Measurements from ENCODE around the gene ANXA4. TPM values are rescaled to one million over a fixed set of nuclear protein-coding genes. Genes with fewer than 3 reads are reported as not detected.

ANXA4 gene
- total and polyA plus RNA-seq, 4 donors: 17.6 to 135 (median 59.4) TPM

- TF ChIP-seq HNF4A (conservative IDR thresholded peaks at IDR 0.05): no peak
- TF ChIP-seq CTCF (IDR thresholded peaks at IDR 0.05; ENCODE audit: low read depth, low read length, missing input control): no peak
- TF ChIP-seq YY1 (IDR thresholded peaks at IDR 0.05): no peak
- no peak for TF ChIP-seq REST (IDR thresholded peaks at IDR 0.05)
- no peak for TF ChIP-seq ZBTB33 (IDR thresholded peaks at IDR 0.05)
- TF ChIP-seq EGR1 (IDR thresholded peaks at IDR 0.05; ENCODE audit: low read depth in 2 of 2): no peak
- no peak for TF ChIP-seq MAX (IDR thresholded peaks at IDR 0.05)
- TF ChIP-seq TAF1 (conservative IDR thresholded peaks at IDR 0.05): no peak
- TF ChIP-seq HNF4G (IDR thresholded peaks at IDR 0.05): no peak
- no peak for TF ChIP-seq NR2F2 (IDR thresholded peaks at IDR 0.05)
- no peak for TF ChIP-seq FOXA1 (IDR thresholded peaks at IDR 0.05)
- TF ChIP-seq SP1 (IDR thresholded peaks at IDR 0.05): no peak
- TF ChIP-seq RXRA (IDR thresholded peaks at IDR 0.05): no peak
- no peak for TF ChIP-seq ATF3 (IDR thresholded peaks at IDR 0.05)
- no peak for TF ChIP-seq GABPA (IDR thresholded peaks at IDR 0.05 in 1 of 2, conservative IDR thresholded peaks at IDR 0.05 in 1 of 2)
- TF ChIP-seq RAD21 (IDR thresholded peaks at IDR 0.05): no peak
- WGBS: 94% methylated on average over 14 of the region's 14 CpGs
- Histone ChIP-seq H3K4me3 (ENCODE audit: low read depth in 1 of 3, low read length in 3 of 3) (no peak overlapping the region), H3K36me3 (ENCODE audit: control insufficient read depth in 4 of 4, insufficient read depth in 3 of 4, low read depth in 1 of 4, low read length in 3 of 4) (no peaks in the 10 kb centered on the region), H3K9me3 (ENCODE audit: control insufficient read depth in 4 of 4, low read length in 3 of 4) (no peaks in the 10 kb centered on the region), H3K27ac (ENCODE audit: low read depth in 1 of 2, low read length in 2 of 2) (no peak overlapping the region), H3K9ac (ENCODE audit: low read depth in 1 of 2, low read length in 2 of 2) (no peak overlapping the region), H3K27me3 (ENCODE audit: control insufficient read depth in 4 of 4, insufficient read depth in 4 of 4, low read length in 3 of 4) (no peaks in the 10 kb centered on the region), H3K4me1 (ENCODE audit: control insufficient read depth in 4 of 4, insufficient read depth in 4 of 4, low read length in 3 of 4) (peaks cover 0 to 10% (median 2%) of the 10 kb centered on the region in 4 donors)
- no peak for DNase-seq (ENCODE audit: low spot score)
These were observed 18.1 kb upstream of the ANXA4 start for GRCh38 chr2:69723791-69724190.

Measured in liver (tissue), 9 donors.